AG09319 (cell line): ENCODE measurements around the gene BAK1.

Experiments used
- DNase-seq: peaks from one replicate; pipeline ENCODE4 v3.0.0-alpha.2; 2010; ENCODE audit warnings: low read depth; ENCODE audit errors: extremely low read depth
- CTCF ChIP-seq: IDR thresholded peaks from 2 replicates; pipeline ENCODE4 v1.5.1; 2011; ENCODE audit warnings: low read depth, mild to moderate bottlenecking, inconsistent platforms, low read length, moderate library complexity

The BAK1 gene

GRCh38 chr6:33589731-33590530 is 9.9 kb upstream of the BAK1 start:
- peak; percentile 95 for TF ChIP-seq CTCF
- no peak for DNase-seq

GRCh38 chr6:33589392-33589730 is 9.3 kb upstream of the BAK1 start:
- no peak for TF ChIP-seq CTCF
- no peak for DNase-seq

GRCh38 chr6:33588894-33589293 is 8.8 kb upstream of the BAK1 start:
- no peak for TF ChIP-seq CTCF

GRCh38 chr6:33587529-33587928 is 7.5 kb upstream of the BAK1 start:
- TF ChIP-seq CTCF = no peak
- DNase-seq = no peak

More at GRCh38 chr6:33588894-33589293, 8.8 kb upstream of the BAK1 start:
- no peak for DNase-seq

- no peak for DNase-seq
- no peak for TF ChIP-seq CTCF
Measured at GRCh38 chr6:33586108-33586640, 6.1 kb upstream of the BAK1 start.

- no peak for DNase-seq
- TF ChIP-seq CTCF = peak; percentile 98
Measured at GRCh38 chr6:33585403-33586107, 5.5 kb upstream of the BAK1 start.
